Stimulated activated CD4-positive, alpha-beta T cell treated with anti-CD3 and anti-CD28 coated beads, TNF-alpha, amount 100 ng/mL, for 4 hours (primary cell): ENCODE data around the gene LPP.
"Not testable (repeated sequence)": the region's sequence is repeated elsewhere in the genome, so short reads cannot be mapped to it uniquely, and the experiment has no call there.

Source experiments
- DNase-seq, 3 experiments: peaks; one replicate each; pipeline ENCODE4 v3.0.0-alpha.2; 2020; ENCODE audit warnings: low read depth in 3 of 3

The LPP gene

GRCh38 chr3:188432802-188433520 lies 279.0 kb downstream of the LPP start:
- no peak for DNase-seq

GRCh38 chr3:188433521-188434150 lies 279.7 kb downstream of the LPP start:
- DNase-seq, result no peak

- DNase-seq, result no peak
Measured at GRCh38 chr3:188434594-188434993, 280.6 kb downstream of the LPP start.

GRCh38 chr3:188435266-188435665 lies 281.3 kb downstream of the LPP start:
- no peak for DNase-seq

- no peak for DNase-seq
Measured at GRCh38 chr3:188437926-188438325, 284.0 kb downstream of the LPP start.

- peak in 1 of 3 experiments; percentile 9 for DNase-seq
Measured at GRCh38 chr3:188439080-188439479, 285.1 kb downstream of the LPP start.

- DNase-seq, result no peak
Measured at GRCh38 chr3:188440340-188440972, 286.5 kb downstream of the LPP start.

- no peak for DNase-seq
Measured at GRCh38 chr3:188442430-188442829, 288.5 kb downstream of the LPP start.

GRCh38 chr3:188445175-188445574 lies 291.2 kb downstream of the LPP start:
- DNase-seq, result not testable (repeated sequence)

- no peak for DNase-seq
Measured at GRCh38 chr3:188446014-188446413, 292.1 kb downstream of the LPP start.

- DNase-seq, result no peak
Measured at GRCh38 chr3:188446766-188447165, 292.8 kb downstream of the LPP start.

- no peak for DNase-seq
Measured at GRCh38 chr3:188448813-188449212, 294.9 kb downstream of the LPP start.

GRCh38 chr3:188449421-188449820 lies 295.5 kb downstream of the LPP start:
- no peak for DNase-seq

GRCh38 chr3:188452158-188452772 lies 298.3 kb downstream of the LPP start:
- no peak for DNase-seq

- DNase-seq, result no peak
Measured at GRCh38 chr3:188453431-188454384, 299.8 kb downstream of the LPP start.

- no peak for DNase-seq
Measured at GRCh38 chr3:188455748-188456147, 301.8 kb downstream of the LPP start.

GRCh38 chr3:188458756-188459155 lies 304.8 kb downstream of the LPP start:
- no peak for DNase-seq

GRCh38 chr3:188465311-188465710 lies 311.4 kb downstream of the LPP start:
- DNase-seq, result no peak

- no peak for DNase-seq
Measured at GRCh38 chr3:188468196-188468595, 314.2 kb downstream of the LPP start.

- no peak for DNase-seq
Measured at GRCh38 chr3:188468662-188469061, 314.7 kb downstream of the LPP start.

GRCh38 chr3:188469228-188469885 lies 315.4 kb downstream of the LPP start:
- DNase-seq, result no peak
